GM10847 (cell line): ENCODE measurements around the gene TRIM59.

Experiments used
- POLR2A ChIP-seq: IDR thresholded peaks from 2 replicates; pipeline ENCODE4 v1.6.1; 2011; ENCODE audit not compliant: insufficient read length; ENCODE audit errors: extremely low read depth

The TRIM59 gene

DNA sequence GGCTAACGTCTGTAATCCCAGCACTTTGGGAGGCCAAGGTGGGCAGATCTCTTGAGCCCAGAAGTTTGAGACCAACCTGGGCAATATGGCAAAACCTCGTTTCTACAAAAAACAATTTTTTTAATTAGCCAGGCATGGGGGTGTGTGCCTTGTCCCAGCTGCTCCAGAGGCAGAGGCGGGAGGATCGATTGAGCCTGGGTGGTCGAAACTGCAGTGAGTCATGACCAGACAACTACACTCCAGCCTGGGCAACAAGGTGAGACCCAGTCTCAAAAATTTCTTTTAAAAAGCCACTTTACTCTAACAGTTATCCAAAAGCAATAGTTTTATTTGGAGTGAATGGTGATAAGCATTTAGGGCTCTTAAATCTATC lies 12.5 kb downstream of the TRIM59 start:
- TF ChIP-seq POLR2A, result no peak

DNA sequence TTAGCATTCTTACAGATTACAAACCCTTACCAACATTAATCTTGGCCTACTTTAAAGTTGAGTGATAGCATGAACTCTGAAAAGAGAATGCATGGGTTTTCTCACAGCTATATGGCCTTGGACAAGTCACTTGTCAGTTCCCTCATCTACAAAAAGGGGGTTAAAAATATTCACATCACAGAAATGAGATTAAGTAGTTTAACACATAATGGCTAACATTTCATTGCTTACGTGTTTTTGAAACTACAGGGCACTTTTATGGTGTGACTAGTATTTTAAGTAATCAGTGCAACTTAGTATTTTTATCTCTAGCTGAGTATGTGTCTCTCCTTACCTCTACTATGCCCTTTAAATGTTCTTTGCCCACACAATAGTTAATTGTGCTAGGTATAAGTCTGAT lies 13.8 kb downstream of the TRIM59 start:
- TF ChIP-seq POLR2A, result no peak

DNA sequence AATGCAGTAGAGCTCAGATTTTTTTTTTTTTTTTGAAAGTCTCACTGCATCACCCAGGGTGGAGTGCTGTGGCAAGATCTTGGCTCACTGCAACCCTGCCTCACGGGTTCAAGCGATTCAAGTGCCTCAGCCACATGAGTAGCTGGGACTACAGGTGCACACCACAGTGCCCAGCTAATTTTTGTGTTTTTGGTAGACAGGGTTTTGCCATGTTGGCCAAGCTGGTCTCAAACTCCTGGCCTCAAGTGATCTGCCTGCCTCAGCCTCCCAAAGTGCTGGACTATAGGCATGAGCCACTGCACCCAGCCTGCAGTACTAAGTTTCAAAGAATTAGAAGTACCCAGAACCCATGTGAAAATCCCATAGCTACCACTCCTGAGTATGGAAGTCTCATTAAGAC lies 14.5 kb downstream of the TRIM59 start:
- no peak for TF ChIP-seq POLR2A

DNA sequence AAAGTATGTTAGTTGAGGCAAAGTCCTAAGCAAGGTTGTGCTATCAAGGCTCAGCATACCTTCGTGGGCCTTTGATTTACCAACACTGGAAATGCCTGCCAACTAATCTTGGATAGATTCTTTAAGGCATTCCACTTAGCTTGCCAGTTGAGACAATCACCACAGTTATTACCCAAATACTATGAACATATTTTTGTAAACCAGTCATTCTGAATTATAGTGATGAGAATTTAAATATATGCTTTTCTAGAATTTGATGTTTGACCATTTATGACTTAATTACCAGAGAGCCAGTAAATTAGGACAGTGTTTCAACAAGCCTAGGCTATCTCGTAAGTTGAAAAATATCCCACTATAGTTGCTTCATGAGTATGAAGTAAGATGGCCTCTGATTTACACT lies 15.5 kb downstream of the TRIM59 start:
- TF ChIP-seq POLR2A, result no peak

DNA sequence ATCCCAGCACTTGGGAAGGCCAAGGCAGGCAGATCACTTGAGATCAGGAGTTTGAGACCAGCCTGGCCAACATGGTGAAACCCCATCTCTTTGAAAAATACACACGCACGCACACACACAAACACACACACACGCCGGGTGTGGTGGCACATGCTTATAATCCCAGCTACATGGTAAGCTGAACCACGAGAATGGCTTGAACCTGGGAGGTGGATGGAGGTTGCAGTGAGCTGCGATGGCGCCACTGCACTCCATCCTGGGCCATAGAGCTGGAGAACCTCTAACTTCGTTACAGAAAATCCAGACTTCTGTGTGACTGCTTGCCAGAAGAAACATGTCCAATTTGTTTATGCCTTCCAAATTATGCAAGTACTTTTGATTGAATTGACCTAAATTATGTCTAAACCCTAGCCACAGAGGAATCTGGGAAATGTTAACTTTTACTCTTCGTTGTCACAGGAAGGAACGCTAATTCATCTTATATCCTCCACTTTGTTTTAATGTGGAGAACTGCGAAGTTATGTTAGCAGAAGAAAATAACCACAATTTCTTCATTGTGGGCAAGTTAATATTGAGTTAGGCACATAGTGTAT lies 21.7 kb downstream of the TRIM59 start:
- TF ChIP-seq POLR2A, result no peak

DNA sequence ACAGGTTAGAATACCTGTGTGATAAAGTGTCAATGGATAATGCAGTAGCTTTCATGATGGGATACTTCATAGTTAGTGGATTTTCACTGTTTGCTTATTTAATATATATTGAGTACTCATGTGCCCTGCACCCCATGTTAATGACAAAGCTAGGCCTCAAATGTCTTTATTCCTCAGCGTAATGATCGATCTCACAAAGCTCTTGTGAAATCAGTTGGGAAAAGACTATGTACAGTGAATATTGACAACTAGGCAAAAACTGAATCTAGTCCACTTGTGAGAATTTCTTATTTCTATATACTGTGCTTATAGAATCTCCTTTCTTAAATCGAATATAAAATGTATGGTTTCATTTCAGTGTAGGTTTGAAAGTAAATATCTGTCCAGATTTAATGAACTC lies 32.3 kb downstream of the TRIM59 start:
- no peak for TF ChIP-seq POLR2A

DNA sequence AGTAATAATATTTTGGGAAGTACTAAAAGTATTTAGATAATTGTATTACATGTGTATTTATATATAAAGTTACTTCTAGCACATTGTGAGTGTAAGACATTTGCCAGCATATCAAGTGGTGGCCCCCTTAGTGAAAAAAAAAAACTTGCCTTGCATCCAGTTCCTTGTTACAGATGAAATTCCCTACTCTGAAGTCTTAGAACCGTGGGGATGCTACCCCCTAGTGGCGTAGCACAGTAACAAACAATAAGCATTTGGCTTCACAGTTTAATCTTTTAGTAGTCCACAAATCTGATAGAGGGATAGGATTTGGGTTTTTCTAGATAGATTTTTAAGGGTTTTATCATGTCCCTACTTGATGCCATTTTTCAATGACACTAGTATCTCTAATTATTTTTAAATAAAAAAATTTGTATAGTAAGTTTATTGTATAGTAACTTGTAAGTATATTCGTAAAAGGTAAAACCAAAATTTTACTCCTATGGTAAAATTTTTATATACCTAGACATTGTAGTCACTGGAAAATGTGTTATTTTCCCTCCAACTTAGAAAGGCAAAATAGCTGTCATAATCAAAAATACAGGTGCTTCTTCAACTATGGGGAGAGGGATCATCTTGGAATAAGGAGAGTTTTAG lies 35.9 kb downstream of the TRIM59 start:
- no peak for TF ChIP-seq POLR2A

DNA sequence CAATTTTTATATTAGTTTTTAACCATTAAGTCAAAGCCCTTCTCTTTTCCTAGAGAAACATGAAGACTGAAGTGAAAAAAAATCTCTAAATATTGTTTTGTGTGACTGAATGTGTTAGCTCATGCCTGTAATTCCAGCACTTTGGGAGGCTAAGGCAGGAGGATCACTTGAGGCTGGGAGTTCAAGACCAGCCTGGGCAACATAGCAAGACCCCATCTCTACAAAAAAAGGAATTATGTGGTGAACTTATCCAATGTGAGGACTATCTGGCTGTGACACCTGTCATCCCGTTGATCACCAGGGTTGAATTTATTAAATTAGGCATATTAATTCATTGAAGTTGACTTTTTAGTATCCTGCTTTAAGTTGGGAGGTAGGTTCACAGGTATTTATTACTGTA lies 37.1 kb downstream of the TRIM59 start:
- TF ChIP-seq POLR2A, result no peak

DNA sequence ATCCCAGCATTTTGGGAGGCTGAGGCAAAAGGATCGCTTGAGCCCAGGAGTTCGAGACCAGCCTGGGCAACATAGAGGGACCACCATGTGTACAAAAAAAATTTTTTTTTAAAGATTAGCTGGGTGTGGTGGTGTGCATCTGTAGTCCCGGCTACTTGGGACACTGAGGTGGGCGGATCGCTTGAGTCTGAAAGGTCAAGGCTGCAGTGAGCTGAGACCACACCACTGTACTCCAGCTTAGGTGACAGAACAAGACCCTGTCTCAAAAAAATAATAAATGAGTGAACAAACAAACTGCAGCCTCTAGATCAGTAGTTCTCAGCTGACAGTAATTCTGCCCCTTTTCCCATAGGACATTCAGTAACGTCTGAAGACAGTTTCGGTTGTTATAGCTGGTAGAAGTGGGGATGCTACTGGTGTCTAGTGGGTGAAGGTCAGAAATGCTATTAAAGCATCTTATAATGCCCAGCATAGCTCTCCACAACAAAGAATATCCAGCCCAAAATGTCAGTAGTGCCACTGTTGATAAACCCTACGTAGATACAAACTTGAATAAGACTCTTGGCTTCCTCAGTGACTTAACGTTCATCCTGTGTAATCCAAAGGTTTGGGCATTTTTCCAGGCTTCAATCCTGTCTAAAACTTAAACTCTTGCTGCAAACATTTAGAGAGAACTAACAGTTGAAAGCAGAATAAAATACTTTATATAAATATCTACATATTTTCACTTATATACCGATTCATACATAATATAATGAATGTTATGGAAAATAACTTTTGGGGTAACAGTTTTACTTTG lies 39.6 kb downstream of the TRIM59 start:
- no peak for TF ChIP-seq POLR2A

DNA sequence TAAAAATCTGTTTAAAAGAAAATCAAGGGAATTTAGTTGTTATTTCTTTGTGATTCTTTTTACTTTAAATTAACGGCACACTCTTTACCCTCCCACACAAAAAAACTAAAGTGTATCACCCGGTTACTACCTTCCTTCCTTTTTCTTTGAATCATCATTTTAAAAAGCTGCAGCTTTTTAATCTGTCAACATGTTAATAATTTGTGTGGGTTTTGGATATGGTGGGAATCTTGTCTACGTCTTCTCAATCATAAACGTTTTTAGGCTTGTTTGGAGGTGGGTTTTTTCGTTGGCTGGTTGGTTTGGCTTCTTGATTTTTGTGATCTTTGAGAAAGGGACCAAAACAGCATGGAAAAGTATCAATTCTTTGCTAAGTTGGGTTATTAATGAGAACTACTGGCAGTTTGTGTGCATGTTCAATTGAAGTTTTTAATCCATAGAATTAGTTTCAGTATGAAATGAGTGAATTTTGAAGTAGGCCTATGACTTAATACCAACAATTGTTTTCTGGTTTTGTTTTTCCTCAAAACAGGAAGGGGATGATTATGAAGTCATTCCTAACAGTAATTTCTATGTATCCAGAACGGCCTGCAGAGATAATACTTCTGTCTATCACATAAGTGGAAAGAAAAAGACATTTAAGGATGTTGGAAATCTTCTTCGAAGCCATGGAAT lies 45.7 kb downstream of the TRIM59 start:
- TF ChIP-seq POLR2A, result no peak

DNA sequence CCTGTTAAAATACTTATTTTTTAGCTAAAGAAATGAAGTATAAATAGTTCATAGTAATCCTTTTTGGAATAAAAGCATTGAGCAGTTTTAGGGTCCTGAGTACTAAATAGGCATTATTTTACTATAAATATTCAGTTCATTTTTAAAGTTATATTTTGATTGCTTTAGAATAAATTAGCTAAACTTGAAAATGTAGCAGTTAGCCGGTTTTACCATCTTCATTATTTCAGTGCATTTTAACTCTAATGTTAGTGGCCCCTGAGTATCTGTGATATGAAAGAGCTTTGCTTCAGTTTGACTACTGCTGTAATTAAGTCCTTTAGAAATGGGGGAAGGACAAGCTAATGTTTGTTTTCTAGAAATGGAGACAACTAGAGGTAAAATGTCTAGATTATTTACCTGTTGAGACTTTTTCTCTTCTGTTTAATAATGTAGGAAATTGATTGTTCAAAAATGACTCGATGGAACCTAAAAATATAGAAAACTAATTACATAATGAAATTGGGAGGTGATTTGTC lies 46.5 kb downstream of the TRIM59 start:
- no peak for TF ChIP-seq POLR2A

DNA sequence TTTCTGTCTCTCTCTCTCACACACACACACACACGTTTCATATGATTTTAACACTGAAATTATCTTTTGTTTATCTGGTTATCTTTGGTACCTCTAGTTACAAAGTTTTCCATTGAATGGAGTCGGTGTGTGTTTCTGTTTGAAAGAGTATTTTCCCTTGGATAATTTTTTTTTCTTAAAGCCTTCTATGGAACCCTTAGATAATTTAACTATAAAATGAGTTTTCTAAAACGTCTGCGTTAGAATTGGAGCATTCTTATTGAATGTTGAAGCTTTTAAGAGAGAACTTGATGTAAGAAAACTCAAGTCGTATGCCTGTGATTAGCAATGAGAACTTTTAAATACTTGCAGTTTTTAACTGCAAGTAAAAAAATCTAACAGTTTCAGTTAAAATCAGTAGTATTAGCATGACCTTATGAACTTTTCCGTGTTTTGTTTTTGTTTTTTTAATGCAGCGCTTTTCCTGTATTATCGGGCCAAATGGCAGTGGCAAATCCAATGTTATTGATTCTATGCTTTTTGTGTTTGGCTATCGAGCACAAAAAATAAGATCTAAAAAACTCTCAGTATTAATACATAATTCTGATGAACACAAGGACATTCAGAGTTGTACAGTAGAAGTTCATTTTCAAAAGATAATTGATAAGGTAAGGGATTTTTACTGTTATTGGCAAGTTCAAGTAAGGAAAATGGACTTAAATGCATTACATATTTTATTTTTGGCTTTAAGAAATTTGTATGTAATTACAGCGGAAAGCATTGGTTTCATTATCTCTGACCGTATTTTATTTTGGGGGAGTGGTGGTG lies 47.2 kb downstream of the TRIM59 start:
- TF ChIP-seq POLR2A, result no peak

DNA sequence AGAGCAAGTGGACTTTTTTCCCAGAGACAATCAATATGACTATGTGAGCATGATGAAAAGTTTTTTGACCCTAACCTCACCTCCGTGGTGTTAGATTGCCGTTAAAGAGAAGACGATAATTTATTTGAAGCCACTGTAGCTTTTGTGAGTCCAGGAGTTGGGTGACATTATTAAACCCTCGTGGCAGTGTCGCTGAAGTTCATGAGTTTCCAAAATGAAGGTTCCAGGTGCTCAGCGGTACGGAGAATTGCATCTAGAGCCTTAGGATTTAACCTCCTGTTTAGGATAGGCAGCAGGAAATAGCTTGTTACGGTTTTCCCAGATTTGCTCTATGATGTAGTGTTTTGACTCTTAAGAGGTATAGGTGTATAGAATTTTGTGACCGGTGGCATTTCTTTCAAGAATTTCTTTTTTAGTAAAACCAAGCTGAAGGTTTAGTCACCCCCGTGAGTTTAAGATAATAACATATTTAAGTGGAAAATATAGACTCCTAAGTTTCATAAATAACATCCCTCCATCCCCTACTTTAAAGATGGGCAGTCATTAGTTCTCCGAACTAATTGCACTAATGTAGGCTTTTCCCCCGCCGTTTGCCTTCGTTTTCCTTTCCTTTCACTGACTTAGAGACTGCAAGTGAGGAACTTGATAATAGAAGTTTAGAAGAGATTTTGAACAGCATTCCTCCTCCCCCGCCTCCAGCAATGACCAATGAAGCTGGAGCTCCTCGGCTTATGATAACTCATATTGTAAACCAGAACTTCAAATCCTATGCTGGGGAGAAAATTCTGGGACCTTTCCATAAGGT lies 48.1 kb downstream of the TRIM59 start:
- no peak for TF ChIP-seq POLR2A

DNA sequence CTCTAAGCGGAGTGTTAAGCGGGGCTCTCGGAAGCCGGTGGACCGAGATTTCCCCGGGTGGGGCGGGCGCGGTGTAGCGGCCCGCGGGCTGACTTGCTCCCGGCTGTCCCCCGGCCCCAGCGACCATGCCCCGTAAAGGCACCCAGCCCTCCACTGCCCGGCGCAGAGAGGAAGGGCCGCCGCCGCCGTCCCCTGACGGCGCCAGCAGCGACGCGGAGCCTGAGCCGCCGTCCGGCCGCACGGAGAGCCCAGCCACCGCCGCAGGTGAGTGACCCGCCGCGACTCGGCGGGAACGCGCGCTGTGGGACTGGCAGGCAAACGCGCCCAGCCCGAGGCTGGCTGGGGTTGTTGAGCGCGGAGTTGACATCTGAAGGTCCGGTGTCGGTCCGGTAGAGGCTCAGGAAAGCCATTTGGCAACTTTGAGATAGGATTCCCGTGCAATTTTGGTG lies 48.9 kb downstream of the TRIM59 start:
- TF ChIP-seq POLR2A, result no peak
